Glutamatergic neuron (in vitro differentiated cells): ENCODE measurements around the gene OR13G1. TPM values are rescaled to one million over a fixed set of nuclear protein-coding genes. Genes with fewer than 3 reads are reported as not detected.

ENCODE experiments used
- DNase-seq: peaks from one replicate; pipeline ENCODE4 v3.0.0; 2022
- H3K27ac Mint-ChIP-seq: one replicate; pipeline ENCODE4 v1.8.0; 2020; ENCODE audit warnings: mild to moderate bottlenecking, mixed read lengths, inconsistent platforms; ENCODE audit not compliant: unreplicated experiment
- H3K27me3 Mint-ChIP-seq: one replicate; pipeline ENCODE4 v1.8.0; 2020; ENCODE audit warnings: mild to moderate bottlenecking, moderate library complexity, mixed read lengths, inconsistent platforms; ENCODE audit not compliant: unreplicated experiment
- H3K36me3 Mint-ChIP-seq: one replicate; pipeline ENCODE4 v1.8.0; 2020; ENCODE audit warnings: mild to moderate bottlenecking, mixed read lengths, inconsistent platforms; ENCODE audit not compliant: unreplicated experiment
- H3K4me1 Mint-ChIP-seq: one replicate; pipeline ENCODE4 v1.8.0; 2020; ENCODE audit warnings: mild to moderate bottlenecking, low read depth, mixed read lengths, inconsistent platforms; ENCODE audit not compliant: unreplicated experiment
- H3K4me3 Mint-ChIP-seq: one replicate; pipeline ENCODE4 v1.8.0; 2020; ENCODE audit warnings: mild to moderate bottlenecking, mixed read lengths, inconsistent platforms; ENCODE audit not compliant: unreplicated experiment
- H3K9me3 Mint-ChIP-seq: one replicate; pipeline ENCODE4 v1.8.0; 2020; ENCODE audit warnings: mild to moderate bottlenecking, moderate library complexity, mixed read lengths, inconsistent platforms; ENCODE audit not compliant: unreplicated experiment
- total RNA-seq: library from RNA; stranded (reverse); fragmentation: NEBNext Ultra II Directional; extraction: Animal tissue kit (Norgen Biotek cat#: 25700); gene quantifications from one replicate; pipeline ENCODE4 v1.2.1, GENCODE V29; 2021; ENCODE audit not compliant: unreplicated experiment
- TF ChIP-seq, protein P1 (sequence below): fragments of 200-600 bp; sonication (generic); IDR thresholded peaks from one replicate; pipeline ENCODE4 v1.5.0; 2021; ENCODE audit not compliant: partially characterized antibody, unreplicated experiment

The OR13G1 gene
- total RNA-seq, 1 donor from 2014 or later = not detected

DNA sequence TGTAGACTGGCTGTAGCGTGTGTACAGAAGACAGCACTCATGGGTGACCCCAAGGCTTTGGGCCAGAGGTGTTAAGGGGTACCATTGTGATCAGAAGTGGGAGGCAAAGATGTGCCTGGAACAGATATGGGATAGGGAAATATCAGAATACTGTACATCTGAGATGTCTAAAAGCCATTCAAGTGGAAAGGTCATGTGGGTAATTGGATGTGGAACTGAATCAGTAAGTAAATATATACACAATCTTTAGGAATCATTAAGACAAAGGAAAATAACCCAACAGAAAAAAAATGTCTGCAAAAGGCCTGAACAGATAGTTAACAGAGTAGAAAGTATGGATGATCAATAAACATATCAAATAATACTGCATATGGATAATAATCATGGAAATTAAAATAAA, 26.5 kb downstream of the OR13G1 start:
- Mint-ChIP-seq H3K9me3 (peaks cover 1% of the 10 kb centered on the region), H3K27me3 (peaks cover 2% of the 10 kb centered on the region), H3K4me1 (no peaks in the 10 kb centered on the region), H3K4me3 (no peak overlapping the region), H3K36me3 (no peaks in the 10 kb centered on the region), H3K27ac (no peak overlapping the region)
- TF ChIP-seq, protein P1, sequence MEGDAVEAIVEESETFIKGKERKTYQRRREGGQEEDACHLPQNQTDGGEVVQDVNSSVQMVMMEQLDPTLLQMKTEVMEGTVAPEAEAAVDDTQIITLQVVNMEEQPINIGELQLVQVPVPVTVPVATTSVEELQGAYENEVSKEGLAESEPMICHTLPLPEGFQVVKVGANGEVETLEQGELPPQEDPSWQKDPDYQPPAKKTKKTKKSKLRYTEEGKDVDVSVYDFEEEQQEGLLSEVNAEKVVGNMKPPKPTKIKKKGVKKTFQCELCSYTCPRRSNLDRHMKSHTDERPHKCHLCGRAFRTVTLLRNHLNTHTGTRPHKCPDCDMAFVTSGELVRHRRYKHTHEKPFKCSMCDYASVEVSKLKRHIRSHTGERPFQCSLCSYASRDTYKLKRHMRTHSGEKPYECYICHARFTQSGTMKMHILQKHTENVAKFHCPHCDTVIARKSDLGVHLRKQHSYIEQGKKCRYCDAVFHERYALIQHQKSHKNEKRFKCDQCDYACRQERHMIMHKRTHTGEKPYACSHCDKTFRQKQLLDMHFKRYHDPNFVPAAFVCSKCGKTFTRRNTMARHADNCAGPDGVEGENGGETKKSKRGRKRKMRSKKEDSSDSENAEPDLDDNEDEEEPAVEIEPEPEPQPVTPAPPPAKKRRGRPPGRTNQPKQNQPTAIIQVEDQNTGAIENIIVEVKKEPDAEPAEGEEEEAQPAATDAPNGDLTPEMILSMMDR = no peak
- DNase-seq = no peak

DNA sequence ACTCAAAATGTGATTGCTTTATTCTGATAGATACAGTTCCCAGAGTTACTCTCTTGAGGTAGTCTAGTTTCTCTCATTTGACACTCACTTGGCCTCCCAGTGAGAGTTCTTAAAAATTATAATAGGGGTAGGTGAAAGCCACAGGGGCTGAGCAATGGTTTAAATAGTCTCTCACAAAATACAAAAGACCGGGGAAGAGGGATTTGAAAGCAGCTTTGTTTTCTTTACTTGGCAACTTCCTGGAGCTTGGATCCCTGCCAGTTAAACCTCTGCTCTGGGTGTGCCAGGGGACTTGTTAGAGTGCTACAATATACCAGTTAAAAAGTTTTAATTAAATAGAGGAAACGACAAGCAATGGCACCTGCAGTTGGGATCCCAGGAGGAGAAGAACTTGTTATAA, 31.7 kb downstream of the OR13G1 start:
- H3K27me3 Mint-ChIP-seq = no peaks in the 10 kb centered on the region
- TF ChIP-seq, protein P1 = no peak
- no peak for DNase-seq
- peaks cover 1% of the 10 kb centered on the region for H3K9me3 Mint-ChIP-seq
- no peaks in the 10 kb centered on the region for H3K4me1 Mint-ChIP-seq
- H3K4me3 Mint-ChIP-seq = no peak overlapping the region
- no peaks in the 10 kb centered on the region for H3K36me3 Mint-ChIP-seq
- no peak overlapping the region for H3K27ac Mint-ChIP-seq

DNA sequence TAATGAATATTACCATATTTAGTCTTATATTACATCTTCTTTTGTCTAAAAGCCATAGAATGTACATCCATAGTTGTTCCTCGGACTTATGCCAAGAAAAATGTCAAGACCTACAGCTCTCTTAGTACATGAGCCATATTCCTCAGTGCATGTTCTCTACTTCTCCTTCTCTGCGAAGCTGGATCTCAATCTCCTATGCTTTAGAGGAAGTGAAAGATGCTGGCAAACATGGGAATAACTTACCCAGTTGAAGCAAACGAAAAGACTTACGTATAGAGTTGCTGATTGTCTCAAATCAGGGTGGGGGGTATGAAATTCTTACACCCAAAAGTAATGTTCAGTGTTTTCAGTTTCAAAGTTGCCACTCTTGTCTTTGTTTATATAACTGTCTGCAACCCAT, 32.7 kb downstream of the OR13G1 start:
- H3K27me3 Mint-ChIP-seq = no peaks in the 10 kb centered on the region
- H3K4me3 Mint-ChIP-seq = no peak overlapping the region
- no peaks in the 10 kb centered on the region for H3K4me1 Mint-ChIP-seq
- TF ChIP-seq, protein P1 = no peak
- peaks cover 1% of the 10 kb centered on the region for H3K9me3 Mint-ChIP-seq
- H3K36me3 Mint-ChIP-seq = no peaks in the 10 kb centered on the region
- H3K27ac Mint-ChIP-seq = no peak overlapping the region
- no peak for DNase-seq

DNA sequence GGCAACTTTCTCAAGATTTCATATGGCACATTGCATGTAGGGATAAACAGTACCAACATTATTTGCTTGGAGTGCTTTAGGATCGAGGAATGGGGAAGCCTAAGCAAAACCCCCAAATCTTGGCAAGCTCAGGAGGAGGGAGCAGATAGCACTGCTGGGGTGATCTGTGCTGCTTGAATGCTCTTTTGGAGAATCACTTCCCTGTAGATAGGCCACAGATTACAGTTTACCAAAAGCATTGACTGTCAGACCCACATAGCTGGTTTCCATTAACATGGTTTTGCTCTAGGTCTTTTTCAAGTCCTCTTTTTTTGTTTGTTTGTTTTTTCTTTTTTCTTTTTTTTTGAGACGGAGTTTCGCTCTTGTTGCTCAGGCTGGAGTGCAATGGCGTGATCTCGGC, 36.8 kb downstream of the OR13G1 start:
- Mint-ChIP-seq H3K27me3 (peaks cover 3% of the 10 kb centered on the region), H3K4me1 (peaks cover 1% of the 10 kb centered on the region)

DNA sequence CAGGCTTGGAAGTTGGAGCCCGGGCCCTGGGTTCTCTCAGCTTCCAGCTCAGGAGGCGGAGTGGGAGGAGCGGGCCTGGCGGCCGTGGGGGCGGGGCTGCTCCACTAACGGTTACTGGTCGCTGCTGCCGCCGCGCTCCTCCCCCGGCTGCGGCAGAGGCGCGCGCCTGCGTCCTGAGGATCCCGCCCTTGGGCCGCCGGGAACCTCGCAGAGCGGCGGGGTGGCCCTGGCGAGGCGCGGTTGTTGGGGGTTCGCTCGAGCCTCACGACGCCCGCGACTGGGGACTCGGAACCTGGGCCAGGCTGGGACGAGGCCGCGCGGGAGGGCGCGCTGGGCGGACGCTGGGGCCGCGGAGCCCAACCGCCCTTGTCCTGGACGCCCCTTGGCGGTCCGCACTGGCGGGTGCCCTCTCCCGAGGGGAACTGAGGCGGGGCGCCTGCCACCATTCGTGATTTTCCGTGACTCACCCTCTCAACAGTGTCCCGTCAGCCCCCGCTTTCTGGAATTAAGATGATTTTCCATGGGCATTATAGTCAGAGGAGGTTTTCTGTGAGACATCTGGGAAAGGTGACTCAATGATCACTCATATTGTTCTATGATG, 40.1 kb downstream of the OR13G1 start:
- Mint-ChIP-seq H3K4me3 (peak overlapping the region; percentile 81), H3K27ac (no peak overlapping the region)
- peak; percentile 82 for DNase-seq

More for the DNA sequence above, 36.8 kb downstream of the OR13G1 start:
- TF ChIP-seq, protein P1 = no peak
- H3K9me3 Mint-ChIP-seq = peaks cover 3% of the 10 kb centered on the region
- no peak for DNase-seq
- no peaks in the 10 kb centered on the region for H3K36me3 Mint-ChIP-seq
- H3K27ac Mint-ChIP-seq = no peak overlapping the region
- H3K4me3 Mint-ChIP-seq = no peak overlapping the region

More for the DNA sequence above, 40.1 kb downstream of the OR13G1 start:
- Mint-ChIP-seq H3K36me3 (no peaks in the 10 kb centered on the region), H3K9me3 (peaks cover 3% of the 10 kb centered on the region), H3K27me3 (peaks cover 3% of the 10 kb centered on the region), H3K4me1 (peaks cover 1% of the 10 kb centered on the region)
- TF ChIP-seq, protein P1 = no peak
